Fibroblast of pulmonary artery (primary cell): ENCODE results near the gene GRM2.
"Not testable (repeated sequence)": the region's sequence is repeated elsewhere in the genome, so short reads cannot be mapped to it uniquely, and the experiment has no call there.

Experiments used
- DNase-seq: peaks from one replicate; pipeline ENCODE4 v3.0.0-alpha.2; 2010; ENCODE audit warnings: low read depth
- H3K4me3 ChIP-seq: replicated peaks from 2 replicates; pipeline ENCODE4 v1.5.1; 2011; ENCODE audit warnings: low read depth, mild to moderate bottlenecking, control low read depth, low read length, moderate library complexity
- CTCF ChIP-seq: IDR thresholded peaks from 2 replicates; pipeline ENCODE4 v1.5.1; 2011; ENCODE audit warnings: mild to moderate bottlenecking, control low read depth, low read length, inconsistent platforms; ENCODE audit errors: missing control alignments

The GRM2 gene

DNA sequence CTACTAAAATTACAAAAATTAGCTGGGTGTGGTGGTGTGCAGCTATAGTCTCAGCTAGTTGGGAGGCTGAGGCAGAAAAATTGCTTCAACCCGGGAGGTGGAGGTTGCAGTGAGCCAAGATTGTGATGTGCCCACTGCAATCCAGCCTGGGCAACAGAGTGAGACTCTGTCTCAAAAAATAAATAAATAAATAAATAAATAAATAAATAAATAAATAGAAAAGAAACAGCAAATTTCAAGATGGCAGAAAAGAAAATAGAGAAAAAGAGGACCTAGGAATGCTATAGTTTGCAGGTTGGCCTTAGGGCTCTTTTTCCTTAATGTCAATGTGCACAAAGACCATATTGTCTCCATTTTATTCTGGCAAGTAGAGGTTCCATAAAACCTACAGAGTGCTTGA is 44.0 kb downstream of the GRM2 start:
- H3K4me3 ChIP-seq = no peak overlapping the region
- TF ChIP-seq CTCF = no peak
- no peak for DNase-seq

DNA sequence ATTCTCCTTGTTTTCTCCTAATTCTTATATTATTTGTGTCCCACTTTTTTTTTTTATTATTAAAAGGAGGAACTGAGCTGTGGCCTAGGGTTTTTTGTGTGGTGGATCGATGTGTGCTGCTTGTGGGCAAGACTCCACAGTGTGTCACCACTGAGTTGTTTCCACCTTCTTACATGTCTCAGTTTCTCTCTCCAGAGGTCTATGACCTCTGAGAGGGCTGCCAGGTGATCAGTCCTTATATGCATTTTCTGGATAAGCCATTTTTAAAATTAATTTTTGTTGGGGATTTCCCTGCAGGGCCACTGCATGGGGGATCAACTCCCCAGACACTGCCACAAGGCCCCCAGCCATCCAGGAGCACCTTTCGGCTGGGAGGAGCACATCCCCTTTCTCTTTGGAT is 44.4 kb downstream of the GRM2 start:
- no peak for DNase-seq
- no peak for TF ChIP-seq CTCF
- H3K4me3 ChIP-seq = no peak overlapping the region

DNA sequence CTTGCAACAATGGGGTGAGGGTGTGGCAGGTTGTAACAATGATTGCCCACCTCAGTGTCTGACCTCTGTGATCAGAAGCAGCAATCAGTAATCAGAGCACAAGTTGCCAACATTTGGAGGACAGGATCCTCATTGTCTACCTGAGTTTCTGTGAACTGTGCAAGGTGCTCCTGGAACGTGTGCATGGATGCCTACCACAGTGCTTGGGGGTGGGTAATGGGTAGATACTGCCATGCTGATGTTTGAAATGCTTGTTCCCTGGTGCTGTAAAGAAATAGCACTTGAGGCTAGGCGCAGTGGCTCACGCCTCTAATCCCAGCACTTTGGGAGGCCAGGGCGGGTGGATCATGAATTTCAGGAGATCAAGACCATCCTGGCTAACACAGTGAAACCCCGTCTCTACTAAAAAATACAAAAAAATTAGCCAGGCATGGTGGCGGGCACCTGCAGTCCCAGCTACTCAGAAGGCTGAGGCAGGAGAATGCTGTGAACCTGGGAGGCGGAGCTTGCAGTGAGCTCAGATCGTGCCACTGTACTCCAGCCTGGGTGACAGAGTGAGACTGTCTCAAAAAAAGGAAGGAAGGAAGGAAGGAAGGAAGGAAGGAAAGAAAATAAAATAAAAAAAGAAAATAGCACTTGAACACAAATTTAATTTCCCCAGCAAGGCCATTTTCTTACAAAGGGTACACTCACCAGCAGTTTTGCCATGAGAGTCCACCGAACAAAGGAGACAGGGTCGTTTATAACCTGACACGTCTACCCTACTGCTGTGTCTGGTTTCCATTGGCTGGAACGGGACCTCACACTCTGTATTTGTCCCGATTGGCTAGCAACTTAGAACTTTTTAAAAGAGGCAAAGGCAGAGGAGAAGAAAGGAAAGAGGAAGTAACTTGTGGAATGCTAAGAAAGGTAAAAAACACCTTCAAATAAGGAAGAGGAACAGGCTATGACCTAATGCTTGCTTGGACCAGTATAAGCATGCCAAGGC is 47.2 kb downstream of the GRM2 start:
- H3K4me3 ChIP-seq, DNase-seq: not testable (repeated sequence)

DNA sequence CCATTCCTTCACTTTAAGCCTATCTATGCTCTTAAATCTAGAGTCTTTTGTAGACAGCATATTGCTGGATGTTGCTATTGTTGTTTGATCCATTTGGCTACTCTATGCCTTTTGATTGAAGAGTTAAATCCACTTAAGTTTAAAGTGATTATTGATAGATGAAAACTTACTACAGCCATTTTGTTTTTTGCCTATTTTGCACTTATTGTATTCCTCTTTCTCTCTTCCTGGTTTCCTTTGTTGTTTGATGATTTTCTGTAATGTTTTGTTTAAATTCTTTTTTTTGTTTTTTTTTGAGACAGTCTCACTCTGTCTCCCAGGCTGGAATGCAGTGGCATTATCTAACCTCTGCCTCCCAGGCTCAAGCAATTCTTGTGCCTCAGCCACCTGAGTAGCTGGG is 52.3 kb downstream of the GRM2 start:
- no peak for DNase-seq
- H3K4me3 ChIP-seq = no peak overlapping the region
- no peak for TF ChIP-seq CTCF
